GM15510 (cell line): ENCODE data around the gene SUGP2.

Source experiments
- POLR2A ChIP-seq: IDR thresholded peaks from 3 replicates; pipeline ENCODE4 v1.6.1; 2011; ENCODE audit warnings: borderline replicate concordance; ENCODE audit not compliant: insufficient read length; ENCODE audit errors: extremely low read depth

SUGP2 gene

GRCh38 chr19:19051478-19052213, 18.3 kb upstream of the SUGP2 start:
- no peak for TF ChIP-seq POLR2A

GRCh38 chr19:19050731-19051130, 17.4 kb upstream of the SUGP2 start:
- TF ChIP-seq POLR2A = no peak

GRCh38 chr19:19050104-19050503, 16.8 kb upstream of the SUGP2 start:
- TF ChIP-seq POLR2A = no peak

GRCh38 chr19:19049406-19049805, 16.1 kb upstream of the SUGP2 start:
- no peak for TF ChIP-seq POLR2A

- TF ChIP-seq POLR2A = no peak
Observed at GRCh38 chr19:19043881-19044280, 10.6 kb upstream of the SUGP2 start.

- TF ChIP-seq POLR2A = no peak
Observed at GRCh38 chr19:19043481-19043880, 10.2 kb upstream of the SUGP2 start.

GRCh38 chr19:19042732-19043280, 9.5 kb upstream of the SUGP2 start:
- no peak for TF ChIP-seq POLR2A

- no peak for TF ChIP-seq POLR2A
Observed at GRCh38 chr19:19040417-19040816, 7.1 kb upstream of the SUGP2 start.

GRCh38 chr19:19039901-19040300, 6.6 kb upstream of the SUGP2 start:
- TF ChIP-seq POLR2A = no peak

- no peak for TF ChIP-seq POLR2A
Observed at GRCh38 chr19:19034204-19034624, 897 bp upstream of the SUGP2 start.

GRCh38 chr19:19033176-19033425, 216 bp downstream of the SUGP2 start:
- no peak for TF ChIP-seq POLR2A

GRCh38 chr19:19032420-19033175, 719 bp downstream of the SUGP2 start:
- TF ChIP-seq POLR2A = no peak

- TF ChIP-seq POLR2A = no peak
Observed at GRCh38 chr19:19031891-19032290, 1.4 kb downstream of the SUGP2 start.

GRCh38 chr19:19028526-19028925, 4.8 kb downstream of the SUGP2 start:
- no peak for TF ChIP-seq POLR2A

GRCh38 chr19:19027228-19027627, 6.1 kb downstream of the SUGP2 start:
- TF ChIP-seq POLR2A = no peak
